HG02970 (cell line): Measurements from ENCODE around the gene ANKAR.
"Not testable (repeated sequence)": the region's sequence is repeated elsewhere in the genome, so short reads cannot be mapped to it uniquely, and the experiment has no call there.

Experiments
- ATAC-seq: cut with Tn5 transposase; IDR thresholded peaks from one replicate; pipeline ENCODE4 v1.9.1; 2021; ENCODE audit warnings: mild to moderate bottlenecking, moderate library complexity, moderate number of reproducible peaks; ENCODE audit not compliant: unreplicated experiment, low FRiP score

ANKAR gene

DNA sequence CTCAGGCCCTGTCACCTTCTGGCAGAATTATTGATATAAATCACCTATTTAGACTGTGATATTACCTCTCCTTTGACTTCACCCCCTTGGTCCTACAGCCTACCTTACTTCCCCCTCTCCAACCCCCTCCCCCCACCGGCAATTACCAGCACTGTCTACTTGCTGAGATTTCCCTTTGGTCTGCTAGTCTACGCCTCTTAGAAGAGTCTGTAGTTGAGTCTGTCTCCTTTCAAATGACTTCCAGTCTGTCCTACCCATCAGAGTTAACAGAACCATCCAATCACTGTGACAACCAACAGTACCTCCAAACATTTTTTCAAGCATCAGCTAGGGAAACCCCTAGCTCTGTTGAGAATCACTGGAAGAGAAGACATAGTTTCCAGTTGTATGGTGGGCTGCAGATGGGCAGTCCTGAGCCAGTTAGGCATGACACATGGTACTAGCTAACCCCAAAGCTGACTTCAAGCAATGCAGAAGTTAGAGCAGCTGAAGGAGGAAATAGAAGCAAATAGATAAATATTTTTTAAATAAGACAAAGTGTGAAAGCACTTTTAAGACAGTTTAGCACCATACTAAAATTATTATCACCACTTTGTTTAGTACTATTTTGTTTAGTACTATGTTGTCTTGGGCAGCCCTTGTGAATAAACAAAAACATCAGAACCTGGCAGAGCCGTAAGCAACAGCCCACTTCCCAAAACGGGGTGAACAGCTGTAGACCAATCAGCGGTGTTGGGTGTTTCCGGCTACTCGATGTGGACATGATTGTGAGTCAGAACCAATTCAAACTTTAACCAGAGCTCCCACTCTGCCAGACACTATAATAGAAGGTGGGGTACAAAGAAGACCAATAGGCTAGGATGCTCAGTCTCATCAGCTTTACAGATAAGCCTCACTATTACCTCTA lies 15.9 kb upstream of the ANKAR start:
- ATAC-seq = no peak

GRCh38 chr2:189659734-189660133 lies 14.7 kb upstream of the ANKAR start:
- no peak for ATAC-seq

DNA sequence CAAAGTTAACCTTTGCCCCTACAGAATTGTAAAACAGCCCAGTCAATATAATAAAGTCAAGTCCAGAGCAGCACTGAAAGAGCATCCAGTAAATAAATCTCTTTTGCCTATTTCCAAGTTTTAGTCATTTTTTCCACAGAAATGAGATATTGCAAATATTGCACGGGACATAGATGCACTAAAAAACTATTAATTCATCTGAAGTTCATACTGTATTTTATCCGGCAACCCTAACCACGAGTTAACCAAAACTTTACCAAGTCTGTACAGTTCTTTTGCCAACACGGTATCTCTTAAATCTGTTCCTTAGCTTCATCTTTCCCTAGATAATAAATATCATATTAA lies 13.7 kb upstream of the ANKAR start:
- ATAC-seq = no peak

GRCh38 chr2:189661148-189661956 lies 13.1 kb upstream of the ANKAR start, which contains the start of gene ASNSD1:
Gene ASNSD1 (plus strand): TSS chr2:189661459. CDS start chr2:189666133, 4,674 bp downstream.
- peak; percentile 95 for ATAC-seq

DNA sequence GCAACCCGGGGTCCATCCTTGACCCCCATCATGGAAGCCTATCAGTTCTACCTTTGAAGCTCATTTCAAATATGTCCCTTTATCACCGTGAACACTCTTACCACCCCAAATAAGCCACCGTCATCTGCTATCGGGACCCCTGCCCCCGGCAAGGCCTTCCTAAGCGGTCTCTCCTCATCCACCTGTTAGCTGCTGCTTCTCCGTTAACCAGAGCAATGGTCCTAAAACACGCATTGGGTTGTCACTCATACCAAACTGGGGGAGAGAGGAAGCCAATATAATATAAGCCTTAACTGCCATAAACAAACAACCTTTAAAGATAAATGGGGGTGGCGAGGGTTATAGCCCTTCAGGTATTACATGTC lies 12.5 kb upstream of the ANKAR start:
- ATAC-seq = no peak

DNA sequence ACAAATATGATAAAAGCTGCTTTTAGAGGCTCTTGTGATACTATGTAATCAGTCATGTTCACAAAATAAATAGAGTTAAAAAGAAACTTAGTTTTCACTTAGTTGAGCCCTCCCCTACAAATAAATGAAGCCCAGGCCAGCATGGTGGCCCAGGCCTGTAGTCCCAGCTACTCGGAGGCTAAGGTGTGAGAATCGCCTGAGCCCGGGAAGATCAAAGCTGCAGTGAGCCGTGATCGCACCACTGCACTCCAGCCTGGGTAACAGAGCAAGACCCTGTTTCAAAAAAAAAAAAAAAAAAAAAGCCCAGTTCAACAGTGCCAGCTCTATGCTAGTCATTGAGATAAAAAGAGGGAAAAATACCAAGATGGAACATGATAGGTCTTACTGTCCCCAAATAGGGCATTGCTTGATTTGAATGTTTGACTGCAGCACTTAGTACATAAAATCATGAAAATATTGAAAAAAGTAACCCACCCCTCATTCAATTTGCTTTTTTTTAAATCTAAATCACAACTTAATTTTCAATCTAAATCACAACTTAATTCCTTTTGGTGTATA lies 11.7 kb upstream of the ANKAR start:
- ATAC-seq = no peak

DNA sequence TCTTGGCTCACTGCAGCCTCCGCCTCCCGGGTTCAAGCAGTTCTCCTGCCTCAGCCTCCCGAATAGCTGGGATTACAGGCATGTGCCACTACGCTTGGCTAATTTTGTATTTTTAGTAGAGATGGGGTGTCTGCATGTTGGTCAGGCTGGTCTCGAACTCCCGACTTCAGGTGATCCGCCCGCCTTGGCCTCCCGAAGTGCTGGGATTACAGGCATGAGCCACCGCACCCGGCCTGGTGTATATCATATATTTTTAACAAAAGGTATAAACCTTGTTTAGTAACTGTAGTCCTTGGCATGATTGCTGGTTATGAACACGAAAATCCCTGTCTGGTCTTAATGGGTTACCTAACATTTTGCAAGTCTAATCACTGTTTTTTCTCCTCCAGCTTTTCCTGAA lies 11.2 kb upstream of the ANKAR start:
- ATAC-seq = not testable (repeated sequence)

DNA sequence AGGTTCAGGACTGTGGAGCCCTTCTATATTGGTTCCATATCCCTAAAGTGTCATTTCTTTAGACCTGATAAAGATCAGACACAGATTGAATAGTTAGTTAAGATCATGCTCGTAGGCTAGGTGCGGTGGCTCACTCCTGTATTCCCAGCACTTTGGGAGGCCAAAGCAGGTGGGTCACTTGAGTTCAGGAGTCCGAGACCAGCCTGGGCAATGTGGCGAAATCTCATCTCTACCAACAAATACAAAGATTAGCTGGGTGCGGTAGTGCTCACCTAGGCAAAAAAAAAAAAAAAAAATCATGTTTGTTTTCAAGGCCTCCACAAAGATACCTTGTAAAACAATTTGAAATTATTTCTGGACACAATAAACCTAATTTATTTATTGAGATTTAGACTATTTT lies 4.6 kb upstream of the ANKAR start:
- no peak for ATAC-seq

GRCh38 chr2:189673661-189674373 lies 653 bp upstream of the ANKAR start:
- peak; percentile 9 for ATAC-seq

- no peak for ATAC-seq
Observed at GRCh38 chr2:189676471-189676870, 2.0 kb downstream of the ANKAR start.

- ATAC-seq = no peak
Observed at GRCh38 chr2:189679226-189679625, 4.8 kb downstream of the ANKAR start.

GRCh38 chr2:189681203-189681602 lies 6.7 kb downstream of the ANKAR start:
- ATAC-seq = no peak

- no peak for ATAC-seq
Observed at GRCh38 chr2:189681903-189682302, 7.4 kb downstream of the ANKAR start.

- no peak for ATAC-seq
Observed at GRCh38 chr2:189683348-189683747, 8.9 kb downstream of the ANKAR start.

- ATAC-seq = no peak
Observed at GRCh38 chr2:189684811-189685210, 10.3 kb downstream of the ANKAR start.

DNA sequence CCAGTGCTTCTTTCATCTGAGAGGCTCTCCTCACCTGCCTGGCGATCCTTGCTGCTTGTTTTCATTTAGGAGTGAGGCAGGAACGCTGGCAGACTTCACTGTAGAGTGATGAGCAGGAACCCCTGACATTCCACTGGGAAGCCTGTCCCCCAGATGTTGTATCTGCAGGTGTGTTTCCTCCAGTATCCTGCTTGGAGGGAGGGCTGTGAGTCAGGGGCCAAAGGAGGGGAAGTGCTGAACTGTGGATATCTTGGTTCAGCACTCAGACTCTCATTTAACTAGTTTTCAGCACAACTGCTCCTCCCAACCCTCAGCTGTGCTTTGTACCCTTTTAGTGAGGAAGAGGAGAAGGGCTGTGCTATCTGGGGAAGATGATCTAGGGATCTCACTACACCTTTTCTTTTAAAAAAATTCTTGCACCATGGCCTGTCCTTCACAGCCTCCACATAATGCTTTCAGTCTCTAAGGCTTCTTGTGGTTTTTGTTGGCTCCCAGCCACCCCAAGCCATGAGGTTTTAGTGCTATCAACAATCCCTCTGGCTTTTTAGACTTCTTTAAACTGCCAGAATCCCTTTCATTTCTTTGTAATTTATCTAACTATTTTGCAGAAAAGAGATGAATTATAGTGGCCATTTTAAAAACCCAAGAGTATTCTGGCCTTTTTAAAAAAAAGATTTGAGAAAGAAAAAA lies 11.2 kb downstream of the ANKAR start:
- no peak for ATAC-seq

DNA sequence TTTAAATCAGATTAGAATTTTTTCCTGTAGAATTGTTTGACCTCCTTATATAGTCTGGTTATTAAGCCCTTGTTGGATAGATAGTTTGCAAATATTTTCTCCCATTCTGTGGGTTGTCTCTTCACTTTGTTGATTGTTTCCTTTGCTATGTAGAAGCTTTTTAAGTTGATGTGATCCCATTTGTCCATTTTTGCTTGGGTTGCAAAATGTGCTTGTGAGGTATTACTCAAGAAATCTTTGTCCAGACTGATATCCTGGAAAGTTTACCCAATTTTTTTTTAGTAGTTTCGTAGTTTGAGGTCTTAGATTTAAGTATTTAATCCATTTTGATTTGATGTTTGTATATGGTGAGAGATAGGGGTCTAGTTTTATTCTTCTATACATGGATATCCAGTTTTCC lies 13.3 kb downstream of the ANKAR start:
- not testable (repeated sequence) for ATAC-seq

GRCh38 chr2:189696223-189696622 lies 21.8 kb downstream of the ANKAR start:
- ATAC-seq = no peak

- ATAC-seq = no peak
Observed at GRCh38 chr2:189698020-189698887, 23.8 kb downstream of the ANKAR start.
